Middle frontal gyrus (tissue), 1 donor: ENCODE data around the gene MUC4.
"Not testable (repeated sequence)": the region's sequence is repeated elsewhere in the genome, so short reads cannot be mapped to it uniquely, and the experiment has no call there.

ENCODE experiments used
- DNase-seq: peaks from one replicate; pipeline ENCODE4 v3.0.0-alpha.2; 2015; ENCODE audit warnings: low spot score; ENCODE audit errors: extremely low spot score

Gene MUC4

GRCh38 chr3:195762611-195763010 lies 49.1 kb downstream of the MUC4 start:
- DNase-seq: no peak

GRCh38 chr3:195762249-195762585 lies 49.5 kb downstream of the MUC4 start:
- no peak for DNase-seq

- no peak for DNase-seq
Observed at GRCh38 chr3:195761567-195762248, 50.0 kb downstream of the MUC4 start.

- DNase-seq: no peak
Observed at GRCh38 chr3:195761123-195761566, 50.6 kb downstream of the MUC4 start.

- DNase-seq: no peak
Observed at GRCh38 chr3:195760345-195761122, 51.2 kb downstream of the MUC4 start.

GRCh38 chr3:195758721-195759353 lies 52.9 kb downstream of the MUC4 start:
- DNase-seq: no peak

- DNase-seq: no peak
Observed at GRCh38 chr3:195757827-195758226, 53.9 kb downstream of the MUC4 start.

- DNase-seq: no peak
Observed at GRCh38 chr3:195757438-195757770, 54.3 kb downstream of the MUC4 start.

- DNase-seq: no peak
Observed at GRCh38 chr3:195755791-195756676, 55.7 kb downstream of the MUC4 start.

- DNase-seq: no peak
Observed at GRCh38 chr3:195755391-195755790, 56.3 kb downstream of the MUC4 start.

GRCh38 chr3:195754906-195755305 lies 56.8 kb downstream of the MUC4 start:
- no peak for DNase-seq

- no peak for DNase-seq
Observed at GRCh38 chr3:195754141-195754540, 57.6 kb downstream of the MUC4 start.

GRCh38 chr3:195753581-195753980 lies 58.1 kb downstream of the MUC4 start:
- no peak for DNase-seq

- no peak for DNase-seq
Observed at GRCh38 chr3:195752546-195753331, 59.0 kb downstream of the MUC4 start.

GRCh38 chr3:195752066-195752465 lies 59.7 kb downstream of the MUC4 start:
- no peak for DNase-seq

GRCh38 chr3:195751560-195751959 lies 60.2 kb downstream of the MUC4 start:
- no peak for DNase-seq

- no peak for DNase-seq
Observed at GRCh38 chr3:195750797-195751520, 60.8 kb downstream of the MUC4 start.

GRCh38 chr3:195749101-195749500 lies 62.6 kb downstream of the MUC4 start:
- DNase-seq: not testable (repeated sequence)

- DNase-seq: no peak
Observed at GRCh38 chr3:195748661-195749060, 63.1 kb downstream of the MUC4 start.

- DNase-seq: no peak
Observed at GRCh38 chr3:195746751-195747150, 65.0 kb downstream of the MUC4 start.
